ENCODE data around the gene RGP1.

RGP1 gene

GRCh38 chr9:35778496-35778895, 29.4 kb downstream of the RGP1 start:
- no peak for DNase-seq

- DNase-seq = no peak
Observed at GRCh38 chr9:35781066-35781465, 32.0 kb downstream of the RGP1 start.

- DNase-seq = no peak
Observed at GRCh38 chr9:35783418-35783817, 34.3 kb downstream of the RGP1 start.

- DNase-seq = no peak
Observed at GRCh38 chr9:35789541-35789940, 40.5 kb downstream of the RGP1 start.

- DNase-seq = no peak
Observed at GRCh38 chr9:35790025-35790384, 40.9 kb downstream of the RGP1 start.

- DNase-seq = peak; percentile 79
Observed at GRCh38 chr9:35790385-35791296, 41.6 kb downstream of the RGP1 start.

- no peak for DNase-seq
Observed at GRCh38 chr9:35791297-35791921, 42.3 kb downstream of the RGP1 start, which contains the start of gene NPR2. Gene NPR2, plus strand, starts transcription at chr9:35791591. Its CDS starts 818 bp downstream, at chr9:35792409.

- DNase-seq = no peak
Observed at GRCh38 chr9:35792024-35792813, 43.1 kb downstream of the RGP1 start.

- DNase-seq = no peak
Observed at GRCh38 chr9:35792826-35793225, 43.7 kb downstream of the RGP1 start.

- DNase-seq = no peak
Observed at GRCh38 chr9:35793461-35793860, 44.4 kb downstream of the RGP1 start.

- DNase-seq = no peak
Observed at GRCh38 chr9:35795695-35796094, 46.6 kb downstream of the RGP1 start.

GRCh38 chr9:35797311-35798109, 48.4 kb downstream of the RGP1 start:
- no peak for DNase-seq

- DNase-seq = no peak
Observed at GRCh38 chr9:35798658-35799374, 49.7 kb downstream of the RGP1 start.

GRCh38 chr9:35800530-35800929, 51.4 kb downstream of the RGP1 start:
- no peak for DNase-seq

- DNase-seq = no peak
Observed at GRCh38 chr9:35801328-35802128, 52.4 kb downstream of the RGP1 start.

- no peak for DNase-seq
Observed at GRCh38 chr9:35806101-35806500, 57.0 kb downstream of the RGP1 start.
